Glomerular visceral epithelial cell (primary cell): ENCODE results near the gene LRRC53.

Source experiments
- DNase-seq: peaks from one replicate; pipeline ENCODE4 v3.0.0-alpha.2; 2016; ENCODE audit errors: extremely low spot score

Gene LRRC53, protein sequence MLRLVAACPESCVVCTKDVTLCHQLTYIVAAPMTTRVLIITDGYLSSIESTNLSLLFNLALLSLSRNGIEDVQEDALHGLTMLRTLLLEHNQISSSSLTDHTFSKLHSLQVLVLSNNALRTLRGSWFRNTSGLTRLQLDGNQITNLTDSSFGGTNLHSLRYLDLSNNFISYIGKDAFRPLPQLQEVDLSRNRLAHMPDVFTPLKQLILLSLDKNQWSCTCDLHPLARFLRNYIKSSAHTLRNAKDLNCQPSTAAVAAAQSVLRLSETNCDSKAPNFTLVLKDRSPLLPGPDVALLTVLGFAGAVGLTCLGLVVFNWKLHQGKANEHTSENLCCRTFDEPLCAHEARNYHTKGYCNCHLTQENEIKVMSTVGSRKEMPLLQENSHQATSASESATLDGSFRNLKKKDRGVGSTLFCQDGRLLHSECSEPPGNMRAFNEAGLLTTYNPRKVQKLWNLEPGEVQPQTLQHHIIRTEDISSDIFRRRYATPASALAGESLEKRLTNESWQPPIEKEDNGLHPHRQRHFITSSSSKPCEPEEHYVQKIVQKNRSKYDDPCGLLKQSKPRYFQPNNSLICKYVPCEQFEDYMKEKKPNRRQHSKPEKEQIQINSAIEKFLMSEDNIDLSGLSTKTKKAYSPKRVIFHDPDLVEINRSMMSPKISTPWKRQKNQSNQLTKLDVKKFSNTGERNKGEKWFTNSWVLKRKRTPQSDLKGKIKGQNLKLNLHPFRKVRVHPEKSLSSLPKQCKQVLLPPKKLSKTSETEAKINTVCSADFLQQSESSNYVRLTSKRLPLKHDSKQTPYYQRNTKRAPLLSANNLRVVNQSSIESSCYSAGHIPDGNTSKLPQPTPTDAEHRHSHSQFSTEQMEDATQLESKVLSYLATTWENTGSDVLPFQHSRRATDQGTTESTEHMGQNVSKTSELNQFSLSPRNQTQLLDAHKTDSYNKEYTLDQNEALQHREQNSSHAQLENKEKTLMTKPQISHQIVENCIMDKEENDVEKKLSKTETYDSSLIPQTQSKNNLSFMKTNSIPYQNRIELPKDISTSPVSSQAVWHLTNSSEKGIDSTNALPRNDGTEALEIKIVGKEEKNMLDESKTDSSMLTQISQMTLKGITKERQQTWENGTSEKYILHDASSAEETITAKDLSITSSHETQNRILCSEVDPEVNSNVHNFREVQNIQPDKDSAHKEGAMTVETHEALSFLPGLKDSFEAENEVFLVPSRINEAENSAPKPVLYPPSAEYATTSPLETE

DNA sequence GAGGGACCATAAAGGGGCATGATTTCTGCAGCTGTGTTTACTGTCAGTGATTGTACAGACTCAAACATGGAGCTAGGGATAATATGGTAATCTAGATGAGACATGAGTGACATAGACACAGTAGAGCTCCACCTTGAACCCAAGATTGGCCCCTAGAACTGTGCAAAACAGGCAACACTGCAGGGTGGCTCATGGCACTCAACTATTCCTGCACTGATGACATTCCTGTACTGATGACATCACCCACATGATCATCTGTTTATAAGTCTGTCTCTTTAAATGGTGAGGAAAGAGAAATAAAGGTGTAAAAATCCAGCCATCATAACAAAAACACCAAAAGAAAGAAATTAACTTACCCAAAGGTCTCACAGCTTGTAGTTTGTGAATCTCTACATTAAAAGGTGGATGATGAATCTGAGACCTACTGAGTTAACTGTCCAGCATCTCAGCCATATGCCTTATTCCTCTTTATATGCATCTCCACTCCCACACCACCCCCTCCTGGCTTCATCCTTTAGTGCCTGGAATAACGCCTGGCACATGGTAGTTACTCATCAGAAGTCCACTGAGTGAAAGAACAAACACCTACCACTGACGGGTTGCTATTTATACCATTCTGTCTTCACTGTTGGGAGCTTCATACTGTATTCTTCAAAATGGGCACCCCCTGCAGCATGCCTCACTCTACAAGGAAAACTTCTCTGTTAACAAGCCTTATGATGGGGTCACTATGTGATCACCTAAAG, at the start of gene LRRC53:
Gene LRRC53 (minus strand): TSS at position 442 of the 746 bp plus-strand sequence. CDS start 29,262 bp downstream, outside the sequence.
- no peak for DNase-seq

DNA sequence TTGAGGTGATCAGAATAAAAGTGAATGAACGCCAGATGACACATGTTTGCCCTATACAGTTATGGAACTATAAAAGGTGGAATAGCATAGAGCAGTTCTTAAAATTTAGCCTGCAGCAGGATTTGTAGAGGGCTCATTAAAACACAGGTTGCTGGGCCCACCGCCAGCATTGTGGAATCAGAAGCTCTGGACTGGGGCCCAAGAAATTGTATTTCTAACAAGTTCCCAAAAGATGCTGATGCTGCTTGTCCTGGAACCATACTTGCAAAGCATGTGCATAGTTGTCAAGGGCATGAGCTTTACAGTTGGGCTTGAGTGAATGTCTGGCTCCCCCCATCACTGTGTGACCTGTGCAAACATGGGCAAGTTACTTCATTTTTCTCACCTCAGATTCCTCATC, 37.5 kb upstream of the LRRC53 start:
- DNase-seq = no peak

DNA sequence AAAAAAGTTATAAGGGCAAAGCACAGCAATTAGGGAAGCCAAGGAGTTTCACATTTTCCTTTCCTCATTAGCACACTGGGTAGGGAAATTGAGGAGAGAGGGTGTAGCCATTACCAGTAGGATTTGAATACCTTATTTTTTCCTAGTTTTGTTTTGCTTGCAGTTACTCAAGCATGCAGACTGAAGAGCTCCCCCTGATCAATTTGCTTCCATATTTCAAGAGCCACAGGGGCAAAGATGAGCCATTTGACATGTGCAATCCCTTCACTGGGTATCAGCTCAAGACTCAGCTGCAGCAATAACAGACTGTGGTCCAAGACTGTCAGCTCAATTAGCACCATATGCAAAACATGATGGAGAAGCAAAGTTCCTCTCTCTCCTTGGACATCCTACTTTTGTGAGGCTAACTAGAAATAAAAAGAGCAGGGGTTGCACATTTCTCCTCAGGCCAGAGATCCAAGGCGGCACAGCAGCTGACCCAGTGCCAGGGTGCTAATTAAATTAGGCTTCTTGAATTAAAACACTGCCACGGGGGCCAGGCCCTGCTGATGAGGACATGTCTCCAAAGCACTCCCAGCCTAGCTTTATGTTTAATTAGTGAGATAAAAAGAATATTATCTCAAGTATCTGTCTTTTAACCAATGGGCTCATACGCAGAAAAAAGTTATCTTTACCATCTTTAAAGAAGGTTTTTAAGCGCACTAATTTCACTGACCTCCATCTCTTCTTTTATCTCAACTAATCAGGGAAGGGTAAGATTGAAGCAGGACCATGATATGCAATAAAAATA, 36.7 kb upstream of the LRRC53 start:
- DNase-seq = no peak

DNA sequence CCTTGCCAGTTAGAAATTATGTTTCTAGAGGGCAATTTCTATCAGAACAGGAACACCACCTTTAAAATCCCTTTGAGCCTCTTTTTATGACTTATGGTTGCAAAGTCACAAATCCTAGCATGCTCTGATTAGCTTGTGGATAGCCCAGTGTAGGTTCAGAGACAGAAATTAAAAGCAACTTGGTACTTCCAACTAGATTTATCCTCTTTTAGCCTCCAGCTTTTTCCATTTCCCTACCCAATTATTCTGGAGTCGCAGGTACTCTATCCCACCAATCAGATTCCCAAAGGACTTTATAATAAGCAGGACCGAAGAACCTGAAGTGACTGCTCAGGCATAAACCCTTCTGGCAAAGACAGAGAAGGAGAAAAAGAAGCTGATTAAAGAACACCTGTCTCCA, 33.4 kb upstream of the LRRC53 start:
- no peak for DNase-seq

DNA sequence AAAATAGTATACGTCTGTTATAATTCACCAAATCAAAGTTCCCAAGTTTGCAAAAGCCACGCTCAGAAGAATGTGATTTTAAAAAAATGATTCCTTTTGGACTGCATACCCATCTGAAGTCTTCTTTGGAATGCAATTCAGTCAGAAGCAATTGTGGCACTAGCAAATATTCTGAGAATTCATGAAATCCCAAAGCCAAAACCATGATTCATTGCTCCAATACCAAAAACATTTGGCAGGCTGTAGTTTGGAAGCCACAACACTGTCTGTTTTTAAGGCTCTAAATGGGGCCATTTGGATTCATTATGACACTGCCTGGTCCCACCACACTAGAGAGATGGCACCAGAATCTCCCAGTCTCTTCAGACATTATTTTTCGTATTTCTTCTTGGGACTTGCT, 21.8 kb upstream of the LRRC53 start:
- no peak for DNase-seq

DNA sequence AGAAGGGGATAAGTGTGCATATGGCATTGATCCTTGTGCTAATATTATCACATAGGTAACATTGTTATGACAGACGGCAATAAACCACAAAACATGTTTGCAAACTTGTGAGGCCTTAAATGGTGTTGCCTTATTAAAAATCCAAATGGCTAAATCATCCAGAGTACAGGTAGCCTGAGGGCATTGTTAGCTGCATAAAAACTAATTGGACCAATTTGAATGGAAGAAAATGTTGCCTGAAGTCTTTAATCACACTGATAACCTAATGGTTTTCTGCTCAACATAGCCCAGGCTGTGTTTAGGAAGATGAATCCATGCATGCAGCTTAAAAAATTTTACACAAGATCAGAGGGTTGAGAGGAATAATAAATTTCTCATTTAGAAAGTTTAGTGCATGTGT, 19.4 kb upstream of the LRRC53 start:
- DNase-seq = no peak

DNA sequence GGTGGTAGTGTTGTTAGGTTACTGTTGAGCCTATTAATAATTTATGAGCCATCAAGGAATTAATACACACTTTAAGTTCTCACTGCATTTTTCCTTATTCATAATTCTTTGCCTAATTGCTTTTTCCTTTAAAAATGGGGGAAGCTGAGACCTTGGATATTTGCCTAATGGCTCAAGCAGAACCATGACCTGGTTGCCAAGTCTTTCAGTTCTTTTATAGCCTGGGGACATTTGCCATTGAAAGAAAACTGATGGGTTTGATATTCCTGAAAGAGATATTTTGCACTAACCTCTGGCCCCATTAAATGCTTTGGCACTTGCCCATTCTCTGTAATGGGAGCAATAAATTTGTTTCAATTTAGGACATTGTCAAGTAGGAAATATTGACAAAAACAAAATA, 18.5 kb upstream of the LRRC53 start:
- DNase-seq = no peak

DNA sequence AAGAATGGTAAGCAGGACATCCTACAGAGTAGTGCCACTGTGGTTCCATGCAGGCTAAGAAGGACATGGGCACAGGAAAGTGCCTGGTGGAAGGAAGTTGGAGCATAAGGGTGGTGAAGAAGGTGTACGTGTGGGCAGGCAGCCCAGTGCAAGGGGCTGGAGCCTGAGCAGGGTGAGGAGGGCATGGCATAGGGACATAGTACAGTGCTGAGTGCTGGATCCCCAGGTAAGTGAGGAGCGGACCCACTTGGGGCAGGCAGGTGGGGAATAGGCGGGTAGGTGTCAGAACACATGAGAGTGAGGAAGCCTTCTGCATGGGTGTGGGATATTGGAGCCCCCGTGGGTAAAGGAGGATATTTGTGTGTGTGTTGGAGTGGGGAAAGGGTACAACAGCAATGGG, 15.7 kb upstream of the LRRC53 start:
- DNase-seq = no peak

DNA sequence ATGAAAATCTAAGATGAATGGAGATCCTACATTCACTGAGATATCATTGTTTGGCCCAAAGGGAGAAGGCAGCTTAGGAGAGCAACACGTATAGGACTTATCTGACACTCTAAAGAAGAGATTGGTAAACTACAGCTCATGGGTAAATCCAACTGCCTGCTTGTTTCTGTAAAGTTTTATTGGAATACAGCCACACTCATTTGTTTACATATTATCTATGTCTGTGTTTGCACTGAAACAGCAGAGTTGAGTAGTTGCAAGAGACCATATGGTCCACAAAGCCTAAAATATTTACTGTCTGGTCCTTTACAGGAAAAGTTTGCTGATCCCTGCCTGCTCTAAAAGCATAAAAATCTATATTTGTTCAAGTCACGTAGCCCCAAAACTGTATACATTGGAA, 14.3 kb upstream of the LRRC53 start:
- no peak for DNase-seq

DNA sequence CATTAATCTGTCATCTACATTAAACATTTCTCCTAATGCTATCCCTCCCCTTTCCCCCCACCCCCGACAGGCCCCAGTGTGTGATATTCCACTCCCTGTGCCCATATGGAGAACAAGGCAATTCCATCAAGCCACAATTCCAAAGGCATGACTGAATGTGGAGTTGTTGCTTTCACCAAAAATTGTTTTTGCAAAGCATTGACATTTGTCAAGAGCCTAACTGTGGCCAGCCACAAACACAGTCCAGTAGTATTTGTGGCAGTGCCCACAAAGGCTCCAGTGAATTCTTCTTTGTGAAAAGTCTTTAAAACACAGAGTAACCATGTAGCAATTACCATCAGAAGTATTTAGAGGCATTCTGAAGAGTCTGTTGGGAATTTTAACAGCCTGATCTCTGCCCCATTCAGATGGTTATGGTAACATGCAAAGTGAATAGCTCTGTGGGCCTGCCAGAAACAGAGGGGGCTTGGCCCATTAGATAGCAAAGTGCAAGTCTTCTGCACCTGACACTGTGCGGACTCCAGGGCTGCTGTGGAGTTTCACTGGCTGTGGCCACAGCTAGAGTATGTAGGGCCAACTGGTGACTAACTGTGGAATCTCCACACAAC, 11.6 kb upstream of the LRRC53 start:
- no peak for DNase-seq

DNA sequence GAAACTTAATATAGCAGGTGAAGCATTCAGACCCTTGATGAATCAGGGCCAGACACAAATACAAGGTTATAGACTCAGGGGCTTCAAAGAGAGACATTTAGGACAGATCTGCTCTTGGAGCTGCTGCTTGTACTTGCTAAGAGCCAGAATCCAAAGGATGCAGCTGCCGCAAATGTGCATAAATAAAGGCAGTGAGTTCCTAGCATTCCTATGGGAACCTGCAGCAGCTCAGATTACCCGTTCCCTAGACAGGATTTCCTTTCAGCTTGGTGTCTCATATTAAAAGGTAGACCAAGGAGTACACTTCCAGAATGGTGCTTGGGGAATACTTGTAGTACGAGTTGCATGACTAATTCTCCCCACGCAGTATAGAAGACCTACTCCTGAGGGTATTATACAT, 9.7 kb upstream of the LRRC53 start:
- no peak for DNase-seq

DNA sequence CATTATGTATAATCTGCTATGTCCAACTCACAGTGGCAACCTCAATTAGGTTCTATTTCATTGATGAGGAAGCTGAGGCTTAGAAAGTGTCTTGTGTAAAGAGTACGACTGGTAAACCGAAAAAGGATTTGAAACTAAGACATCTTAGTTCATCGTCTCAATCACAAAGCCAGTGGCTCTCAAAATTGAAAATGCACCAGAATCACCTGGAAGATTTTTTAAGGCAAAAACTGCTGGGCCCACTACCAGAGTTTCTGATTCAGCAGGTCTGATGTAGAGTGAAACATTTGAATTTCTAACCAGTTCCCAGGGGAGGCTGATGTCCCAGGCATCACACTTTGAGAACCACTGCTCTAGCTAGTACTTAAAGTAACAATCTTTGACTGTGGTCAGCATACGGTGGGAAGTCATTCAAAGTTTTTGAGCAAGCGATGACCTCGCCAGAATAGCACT, 5.2 kb upstream of the LRRC53 start:
- DNase-seq = no peak

DNA sequence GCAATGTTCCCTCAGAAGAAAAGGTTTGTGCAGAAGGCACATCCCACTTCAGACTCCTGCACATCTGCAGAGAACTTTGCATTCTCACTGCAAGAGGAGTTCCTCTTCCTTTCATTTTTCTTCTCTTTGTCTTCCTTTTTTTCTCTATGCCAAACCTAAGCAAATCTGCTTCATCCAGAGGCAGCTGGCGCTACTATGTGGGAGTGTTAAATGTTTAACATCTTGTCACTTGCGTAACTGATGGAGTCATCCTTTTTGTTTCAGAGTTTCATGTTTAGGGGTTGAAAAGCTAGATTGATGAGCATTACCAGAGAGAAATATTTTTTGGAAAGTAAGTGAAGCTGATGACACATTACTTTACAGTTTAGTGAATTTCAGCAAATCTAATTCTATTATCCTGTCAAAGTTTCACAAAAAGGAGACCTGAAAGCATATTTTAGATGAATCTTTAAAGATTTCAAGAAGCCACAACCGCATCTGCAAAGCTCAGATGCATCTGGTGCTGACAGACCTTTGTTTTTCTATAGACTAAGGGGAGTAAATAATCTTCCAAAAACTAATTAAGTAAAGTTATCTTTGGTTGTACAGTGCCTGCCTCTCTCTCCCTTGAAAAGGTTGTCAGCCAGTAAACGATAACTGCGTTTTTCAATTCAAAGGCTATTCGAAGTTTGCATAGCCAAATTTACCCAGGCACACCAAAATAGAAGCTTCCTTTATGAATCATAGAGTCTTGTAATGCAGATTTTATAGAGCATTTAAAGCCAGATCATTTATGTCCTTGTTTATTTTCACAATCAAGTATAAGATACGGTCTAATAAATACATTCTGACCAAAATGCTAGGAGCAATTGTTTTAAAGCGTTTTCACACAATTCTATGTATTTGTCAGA, 1.2 kb upstream of the LRRC53 start:
- DNase-seq = no peak

DNA sequence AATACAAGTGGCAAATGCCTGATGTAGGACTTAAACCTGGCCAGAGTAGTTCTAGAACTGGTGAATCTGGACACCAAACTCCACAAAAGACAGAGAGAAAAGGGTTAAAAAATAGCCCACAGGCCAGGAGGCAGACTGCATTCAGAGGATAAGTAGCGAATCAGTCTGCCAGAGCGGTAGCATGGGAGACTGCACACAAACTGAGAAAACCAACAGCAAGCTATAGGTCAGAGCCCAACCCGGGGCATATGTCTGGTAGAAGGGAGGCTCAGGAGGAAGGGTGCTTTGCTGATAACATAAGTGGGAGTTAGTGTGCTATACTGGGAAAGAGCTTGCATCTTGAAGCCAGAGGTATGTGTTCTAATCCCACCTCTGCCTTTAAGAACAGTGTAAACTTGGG, 4.0 kb downstream of the LRRC53 start:
- no peak for DNase-seq

DNA sequence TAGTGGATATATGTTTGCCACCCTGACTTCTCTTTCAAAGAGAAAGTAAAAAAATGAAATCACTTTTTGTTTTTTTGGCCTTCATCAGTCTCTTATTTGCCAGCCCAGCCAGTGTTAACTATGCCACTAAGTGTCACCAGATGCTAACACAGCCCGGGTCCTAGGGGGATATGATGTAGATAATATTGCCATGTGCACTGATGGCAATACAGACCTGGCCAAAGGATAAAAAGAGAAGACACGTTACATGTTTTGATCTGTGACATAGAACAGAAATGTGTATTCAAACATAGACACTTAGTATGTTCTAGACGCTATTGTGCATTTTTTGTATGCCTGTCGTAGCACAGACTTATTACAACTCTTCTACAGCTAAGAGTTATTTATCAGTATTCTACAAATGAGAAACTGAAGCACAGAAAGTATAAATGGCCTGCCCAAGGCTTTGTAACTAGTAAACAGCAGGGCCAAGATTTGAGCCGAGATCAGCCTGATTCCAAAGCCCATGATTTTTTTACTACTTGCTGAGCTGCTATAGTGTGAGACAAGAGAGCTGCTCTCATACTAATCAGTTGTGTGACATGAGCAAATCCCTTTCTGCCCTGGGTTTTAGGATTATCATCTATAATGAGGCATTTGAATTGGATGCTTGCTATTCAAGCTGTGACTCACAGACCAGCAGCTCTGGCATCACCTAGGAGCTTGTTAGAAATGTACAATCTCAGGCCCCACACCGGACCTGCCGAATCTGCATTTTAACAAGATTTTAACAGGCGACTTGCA, 6.3 kb downstream of the LRRC53 start:
- no peak for DNase-seq

DNA sequence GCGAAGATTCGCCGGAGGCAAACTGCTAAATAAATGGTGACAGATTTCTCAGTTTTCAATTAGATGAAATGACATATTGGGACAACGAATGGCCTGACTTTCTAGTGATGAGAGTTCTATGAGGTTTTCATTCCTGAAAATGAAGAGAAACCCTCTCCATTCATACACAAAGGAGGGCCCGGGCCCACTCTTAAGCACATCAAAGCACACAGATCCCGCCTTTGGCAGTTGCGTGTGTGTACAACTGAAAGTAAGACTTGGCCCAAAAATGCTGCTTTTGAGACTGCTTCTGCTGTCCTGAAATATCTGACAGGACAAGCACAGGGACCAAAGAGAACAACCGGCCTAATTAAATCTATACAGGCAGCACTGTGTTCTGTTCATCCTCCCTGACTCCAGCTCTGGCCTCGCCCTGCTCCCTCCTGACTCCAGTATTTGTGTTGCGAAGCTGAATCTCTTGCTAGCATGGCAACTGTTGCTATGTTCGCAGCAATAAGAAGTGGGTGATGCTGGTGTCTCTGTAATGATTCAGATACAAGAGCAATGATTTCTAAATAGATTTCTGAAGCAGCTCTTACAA, 7.4 kb downstream of the LRRC53 start:
- DNase-seq = no peak

DNA sequence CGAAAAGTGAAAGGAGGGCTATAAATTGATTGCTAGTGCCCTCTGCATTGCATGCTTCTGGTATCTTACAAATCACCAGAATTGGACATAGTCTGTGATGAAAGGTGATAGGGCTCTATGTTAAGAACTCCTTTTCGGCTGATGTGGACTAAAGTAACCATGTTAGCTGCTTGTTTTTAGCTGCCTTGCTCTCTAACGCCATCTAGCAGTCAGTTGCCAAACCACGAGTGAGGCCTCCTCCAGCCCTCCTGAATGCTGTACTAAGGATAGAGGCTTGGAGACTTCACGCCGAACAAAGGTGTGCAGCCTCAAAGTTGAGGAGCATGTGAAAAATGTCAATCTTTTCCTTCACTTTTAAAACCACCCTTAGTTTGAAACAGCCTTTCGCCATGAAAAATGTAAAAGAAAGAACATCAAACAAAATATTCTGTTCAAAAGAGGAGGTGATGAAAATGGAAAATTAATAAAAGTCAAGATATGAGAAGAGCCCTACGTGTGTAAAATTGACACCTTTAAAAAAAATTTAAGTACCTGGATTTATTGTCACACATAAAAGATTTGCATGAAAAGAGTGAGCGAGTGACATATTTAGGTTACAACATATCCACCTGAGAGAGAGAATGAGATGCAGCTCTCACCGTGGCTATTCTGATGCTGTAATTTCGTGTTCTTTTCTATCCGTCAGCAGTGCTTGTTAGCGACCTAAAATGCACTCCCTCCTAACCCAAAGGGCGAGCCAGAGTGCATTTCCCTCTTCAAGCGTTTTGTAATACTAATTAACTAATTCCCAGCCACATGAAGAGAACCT, 8.1 kb downstream of the LRRC53 start:
- DNase-seq = peak; percentile 58
